K562 (cell line): ENCODE data around the gene TMC6. TPM values are rescaled to one million over a fixed set of nuclear protein-coding genes. Genes with fewer than 3 reads are reported as not detected.

Source experiments
- CBX2 ChIP-seq: fragments of 200-600 bp; sonication (generic); IDR thresholded peaks from one replicate; pipeline ENCODE4 v1.6.1; 2012; ENCODE audit warnings: mild to moderate bottlenecking, low read length, inconsistent platforms; ENCODE audit not compliant: insufficient read depth, poor library complexity, severe bottlenecking
- EGR1 ChIP-seq: fragments of 450-650 bp; conservative IDR thresholded peaks from 2 replicates; pipeline ENCODE4 v1.6.1; 2017; ENCODE audit warnings: mild to moderate bottlenecking
- HDAC3 ChIP-seq: fragments of 450-650 bp; IDR thresholded peaks from 2 replicates; pipeline ENCODE4 v1.6.1; 2018; ENCODE audit warnings: borderline replicate concordance, mild to moderate bottlenecking, moderate library complexity; ENCODE audit not compliant: partially characterized antibody
- POLR2AphosphoS2 ChIP-seq: IDR thresholded peaks from 2 replicates; pipeline ENCODE4 v1.6.1; 2012; ENCODE audit warnings: low read length, improper control_type of control experiment
- POLR3G ChIP-seq: IDR thresholded peaks from 2 replicates; pipeline ENCODE4 v1.6.1; 2011; ENCODE audit not compliant: insufficient read length, insufficient replicate concordance; ENCODE audit errors: extremely low read depth
- PTTG1 ChIP-seq: fragments of 450-650 bp; IDR thresholded peaks from 2 replicates; pipeline ENCODE4 v1.6.1; 2016; ENCODE audit warnings: low read depth, mild to moderate bottlenecking, missing genetic modification characterization, missing compliant biosample characterization
- SP2 ChIP-seq: IDR thresholded peaks from 2 replicates; pipeline ENCODE4 v1.6.1; 2011; ENCODE audit warnings: mild to moderate bottlenecking, low read depth, low read length, moderate library complexity; ENCODE audit not compliant: poor library complexity, severe bottlenecking; ENCODE audit errors: extremely low read depth
- SRF ChIP-seq, 2 experiments: fragments of 250-450, 450-650 bp in 1 of 2; sonication (Bioruptor Pico) in 1 of 2; sonication (generic) in 1 of 2; formaldehyde crosslinking; IDR thresholded peaks; 2 replicates each; pipeline versions ENCODE4 v1.5.0 to v1.5.1; 2020 to 2022; ENCODE audit warnings: mild to moderate bottlenecking in 1 of 2, missing genetic modification reagents in 1 of 2
- TCF7 ChIP-seq: sonication (generic); IDR thresholded peaks from 2 replicates; pipeline ENCODE4 v1.6.1; 2016; ENCODE audit warnings: antibody characterized with exemption, borderline replicate concordance
- ZBTB34 ChIP-seq: fragments of 250-450 bp; sonication (Bioruptor Pico); IDR thresholded peaks from 2 replicates; pipeline ENCODE4 v1.8.0; 2021; ENCODE audit warnings: mild to moderate bottlenecking, moderate library complexity
- ZBTB7A ChIP-seq: IDR thresholded peaks from 2 replicates; pipeline ENCODE4 v1.6.1; 2011; ENCODE audit warnings: low read depth, mild to moderate bottlenecking, low read length, moderate library complexity, borderline replicate concordance; ENCODE audit not compliant: control insufficient read depth
- ZNF41 ChIP-seq: fragments of 250-450 bp; sonication (Bioruptor Pico); conservative IDR thresholded peaks from 2 replicates; pipeline ENCODE4 v1.4.0; 2020; ENCODE audit warnings: mild to moderate bottlenecking
- ZNF507 ChIP-seq: conservative IDR thresholded peaks from 2 replicates; pipeline ENCODE4 v1.6.1; 2017; ENCODE audit warnings: missing genetic modification characterization, missing compliant biosample characterization
- polyA plus RNA-seq, 8 experiments: library from polyadenylated mRNA; depleted of rRNA in 4 of 8; stranded (reverse) in 5 of 8; unstranded in 3 of 8; fragments of >200 nt; fragmentation: Nextera tagmentation in 2 of 8; fragmentation: Illumina TruSeq in 1 of 8; extraction: Ambion mirVana in 2 of 8; extraction: Trizol in 1 of 8; gene quantifications; 2 replicates each; pipeline versions ENCODE4 v1.2.1 to v1.2.3, GENCODE V29; 2011 to 2014; ENCODE audit warnings: inconsistent platforms in 1 of 8, missing spikeins in 1 of 8
- total RNA-seq, 7 experiments: library from RNA; depleted of rRNA in 6 of 7; stranded (reverse); fragments of >200 nt in 6 of 7; fragmentation: Illumina TruSeq in 2 of 7; extraction: Trizol in 2 of 7; gene quantifications; 2 replicates each; pipeline versions ENCODE4 v1.2.1 to v1.2.3, GENCODE V29; 2011 to 2021; ENCODE audit warnings: low replicate concordance in 1 of 7
- TF ChIP-seq, protein P1 (sequence below): fragments of 450-650 bp; formaldehyde crosslinking; IDR thresholded peaks from 2 replicates; pipeline ENCODE4 v1.4.0; 2022; ENCODE audit warnings: missing genetic modification characterization
- TF ChIP-seq, protein P2 (sequence below): fragments of 250-450 bp; sonication (Bioruptor Pico); IDR thresholded peaks from 2 replicates; pipeline ENCODE4 v1.8.0; 2022; ENCODE audit warnings: inconsistent platforms, mild to moderate bottlenecking, moderate library complexity, borderline replicate concordance
- TF ChIP-seq, protein P3 (sequence below): sonication (generic); formaldehyde crosslinking; IDR thresholded peaks from 2 replicates; pipeline ENCODE4 v1.8.1; 2023; ENCODE audit warnings: mild to moderate bottlenecking, missing genetic modification reagents
- TF ChIP-seq, protein P4 (sequence below): fragments of 250-450 bp; sonication (Bioruptor Pico); IDR thresholded peaks from 2 replicates; pipeline ENCODE4 v1.5.0; 2020; ENCODE audit warnings: mild to moderate bottlenecking

Gene TMC6
- total and polyA plus RNA-seq, 9 of the 15 experiments (the other 6 are each of a cell fraction or from before 2014, with no cell fraction given) = 4.1 to 351 (median 66.9) TPM

DNA sequence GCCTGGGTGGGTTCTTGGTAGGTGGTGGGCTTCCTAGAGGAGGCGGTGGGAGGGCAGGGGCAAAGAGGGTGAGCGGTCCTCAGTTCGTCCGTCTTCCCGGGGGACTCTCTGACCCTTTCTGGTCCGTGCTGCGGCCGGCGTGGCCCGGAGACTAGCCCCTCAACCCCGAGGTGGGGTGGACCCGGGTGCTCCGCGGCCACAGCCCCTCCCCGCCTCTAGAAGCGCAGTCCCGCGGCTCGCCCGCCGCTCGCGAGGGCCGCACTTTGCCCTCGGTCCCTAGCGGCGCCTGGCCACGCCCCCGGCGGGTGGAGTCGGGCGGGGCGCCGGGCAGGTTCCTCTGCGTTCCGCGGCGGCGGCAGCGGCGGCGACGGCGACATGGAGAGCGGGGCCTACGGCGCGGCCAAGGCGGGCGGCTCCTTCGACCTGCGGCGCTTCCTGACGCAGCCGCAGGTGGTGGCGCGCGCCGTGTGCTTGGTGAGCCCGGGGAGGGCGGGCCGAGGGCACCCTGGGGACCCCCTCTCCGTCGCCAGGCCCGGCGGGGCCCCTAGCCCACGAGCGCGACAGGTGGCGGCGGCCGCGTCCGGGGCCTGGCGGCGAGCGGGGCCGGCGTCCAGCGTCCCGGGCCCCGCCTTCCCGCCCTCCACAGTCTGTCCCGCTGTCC, 39.8 kb upstream of the TMC6 start, which contains the start of gene SYNGR2 (continued):
- no peak for TF ChIP-seq CBX2
- no peak for TF ChIP-seq POLR2AphosphoS2
- TF ChIP-seq ZNF507 = no peak
- TF ChIP-seq, protein P1, sequence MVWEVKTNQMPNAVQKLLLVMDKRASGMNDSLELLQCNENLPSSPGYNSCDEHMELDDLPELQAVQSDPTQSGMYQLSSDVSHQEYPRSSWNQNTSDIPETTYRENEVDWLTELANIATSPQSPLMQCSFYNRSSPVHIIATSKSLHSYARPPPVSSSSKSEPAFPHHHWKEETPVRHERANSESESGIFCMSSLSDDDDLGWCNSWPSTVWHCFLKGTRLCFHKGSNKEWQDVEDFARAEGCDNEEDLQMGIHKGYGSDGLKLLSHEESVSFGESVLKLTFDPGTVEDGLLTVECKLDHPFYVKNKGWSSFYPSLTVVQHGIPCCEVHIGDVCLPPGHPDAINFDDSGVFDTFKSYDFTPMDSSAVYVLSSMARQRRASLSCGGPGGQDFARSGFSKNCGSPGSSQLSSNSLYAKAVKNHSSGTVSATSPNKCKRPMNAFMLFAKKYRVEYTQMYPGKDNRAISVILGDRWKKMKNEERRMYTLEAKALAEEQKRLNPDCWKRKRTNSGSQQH = no peak
- TF ChIP-seq EGR1 = no peak; the same call in 1 of the 2 replicates
- TF ChIP-seq, protein P2, sequence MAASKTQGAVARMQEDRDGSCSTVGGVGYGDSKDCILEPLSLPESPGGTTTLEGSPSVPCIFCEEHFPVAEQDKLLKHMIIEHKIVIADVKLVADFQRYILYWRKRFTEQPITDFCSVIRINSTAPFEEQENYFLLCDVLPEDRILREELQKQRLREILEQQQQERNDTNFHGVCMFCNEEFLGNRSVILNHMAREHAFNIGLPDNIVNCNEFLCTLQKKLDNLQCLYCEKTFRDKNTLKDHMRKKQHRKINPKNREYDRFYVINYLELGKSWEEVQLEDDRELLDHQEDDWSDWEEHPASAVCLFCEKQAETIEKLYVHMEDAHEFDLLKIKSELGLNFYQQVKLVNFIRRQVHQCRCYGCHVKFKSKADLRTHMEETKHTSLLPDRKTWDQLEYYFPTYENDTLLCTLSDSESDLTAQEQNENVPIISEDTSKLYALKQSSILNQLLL = no peak
- no peak for TF ChIP-seq ZBTB34
- TF ChIP-seq SRF (CRISPR knock-in tag; IDR thresholded peaks at IDR 0.05) = no peak
- TF ChIP-seq SP2 = no peak
- no peak for TF ChIP-seq ZNF41 (CRISPR knock-in tag)
- TF ChIP-seq ZBTB7A = peak; percentile 90; the same call in 1 of the 2 replicates
- TF ChIP-seq, protein P3, sequence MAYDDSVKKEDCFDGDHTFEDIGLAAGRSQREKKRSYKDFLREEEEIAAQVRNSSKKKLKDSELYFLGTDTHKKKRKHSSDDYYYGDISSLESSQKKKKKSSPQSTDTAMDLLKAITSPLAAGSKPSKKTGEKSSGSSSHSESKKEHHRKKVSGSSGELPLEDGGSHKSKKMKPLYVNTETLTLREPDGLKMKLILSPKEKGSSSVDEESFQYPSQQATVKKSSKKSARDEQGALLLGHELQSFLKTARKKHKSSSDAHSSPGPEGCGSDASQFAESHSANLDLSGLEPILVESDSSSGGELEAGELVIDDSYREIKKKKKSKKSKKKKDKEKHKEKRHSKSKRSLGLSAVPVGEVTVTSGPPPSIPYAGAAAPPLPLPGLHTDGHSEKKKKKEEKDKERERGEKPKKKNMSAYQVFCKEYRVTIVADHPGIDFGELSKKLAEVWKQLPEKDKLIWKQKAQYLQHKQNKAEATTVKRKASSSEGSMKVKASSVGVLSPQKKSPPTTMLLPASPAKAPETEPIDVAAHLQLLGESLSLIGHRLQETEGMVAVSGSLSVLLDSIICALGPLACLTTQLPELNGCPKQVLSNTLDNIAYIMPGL (CRISPR knock-in tag) = no peak; the same call in 1 of the 2 replicates
- TF ChIP-seq, protein P4, sequence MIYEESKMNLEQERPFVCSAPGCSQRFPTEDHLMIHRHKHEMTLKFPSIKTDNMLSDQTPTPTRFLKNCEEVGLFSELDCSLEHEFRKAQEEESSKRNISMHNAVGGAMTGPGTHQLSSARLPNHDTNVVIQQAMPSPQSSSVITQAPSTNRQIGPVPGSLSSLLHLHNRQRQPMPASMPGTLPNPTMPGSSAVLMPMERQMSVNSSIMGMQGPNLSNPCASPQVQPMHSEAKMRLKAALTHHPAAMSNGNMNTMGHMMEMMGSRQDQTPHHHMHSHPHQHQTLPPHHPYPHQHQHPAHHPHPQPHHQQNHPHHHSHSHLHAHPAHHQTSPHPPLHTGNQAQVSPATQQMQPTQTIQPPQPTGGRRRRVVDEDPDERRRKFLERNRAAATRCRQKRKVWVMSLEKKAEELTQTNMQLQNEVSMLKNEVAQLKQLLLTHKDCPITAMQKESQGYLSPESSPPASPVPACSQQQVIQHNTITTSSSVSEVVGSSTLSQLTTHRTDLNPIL (CRISPR knock-in tag) = no peak
- TF ChIP-seq TCF7 = no peak
- TF ChIP-seq POLR3G = no peak
- TF ChIP-seq HDAC3 = no peak
- TF ChIP-seq PTTG1 (tag) = no peak
